HepG2 (cell line): ENCODE results near the gene THSD8. TPM values are rescaled to one million over a fixed set of nuclear protein-coding genes. Genes with fewer than 3 reads are reported as not detected.

Experiments
- CBX5 ChIP-seq: sonication (generic); formaldehyde crosslinking; IDR thresholded peaks from 2 replicates; pipeline ENCODE4 v1.4.0; 2020; ENCODE audit warnings: missing genetic modification reagents, borderline replicate concordance
- CTCF ChIP-seq: sonication (generic); formaldehyde crosslinking; IDR thresholded peaks from 2 replicates; pipeline ENCODE4 v1.5.0; 2020; ENCODE audit warnings: mild to moderate bottlenecking, missing genetic modification reagents, moderate library complexity
- DMAP1 ChIP-seq: IDR thresholded peaks from 2 replicates; pipeline ENCODE4 v1.6.1; 2016
- FOXK2 ChIP-seq: fragments of 450-650 bp; IDR thresholded peaks from 2 replicates; pipeline ENCODE4 v1.6.1; 2016
- GLMP ChIP-seq: sonication (generic); formaldehyde crosslinking; IDR thresholded peaks from 2 replicates; pipeline ENCODE4 v1.9.0; 2021; ENCODE audit warnings: missing genetic modification reagents, mild to moderate bottlenecking, borderline replicate concordance
- GMEB1 ChIP-seq: sonication (generic); formaldehyde crosslinking; IDR thresholded peaks from 2 replicates; pipeline ENCODE4 v1.5.1; 2020; ENCODE audit warnings: missing genetic modification reagents, mild to moderate bottlenecking, borderline replicate concordance
- IRF2 ChIP-seq: IDR thresholded peaks from 2 replicates; pipeline ENCODE4 v1.6.1; 2018; ENCODE audit warnings: missing genetic modification reagents, missing compliant biosample characterization
- KDM5B ChIP-seq: sonication (generic); formaldehyde crosslinking; IDR thresholded peaks from 2 replicates; pipeline ENCODE4 v1.4.0; 2020; ENCODE audit warnings: missing genetic modification reagents, mild to moderate bottlenecking, borderline replicate concordance
- MXI1 ChIP-seq: IDR thresholded peaks from 3 replicates; pipeline ENCODE4 v1.6.1; 2012; ENCODE audit warnings: low read depth, low read length, inconsistent platforms, borderline replicate concordance
- PREB ChIP-seq: sonication (generic); formaldehyde crosslinking; IDR thresholded peaks from 2 replicates; pipeline ENCODE4 v1.4.0; 2020; ENCODE audit warnings: missing genetic modification reagents
- TBX2 ChIP-seq: sonication (generic); formaldehyde crosslinking; IDR thresholded peaks from 2 replicates; pipeline ENCODE4 v1.5.0; 2020; ENCODE audit warnings: missing genetic modification reagents, mild to moderate bottlenecking, borderline replicate concordance
- THAP7 ChIP-seq: sonication (generic); formaldehyde crosslinking; IDR thresholded peaks from 2 replicates; pipeline ENCODE4 v1.8.1; 2023; ENCODE audit warnings: mild to moderate bottlenecking, missing genetic modification reagents
- ZBTB38 ChIP-seq: sonication (generic); formaldehyde crosslinking; IDR thresholded peaks from 2 replicates; pipeline ENCODE4 v1.5.1; 2020; ENCODE audit warnings: mild to moderate bottlenecking, missing genetic modification reagents
- ZBTB49 ChIP-seq: sonication (generic); formaldehyde crosslinking; IDR thresholded peaks from 2 replicates; pipeline ENCODE4 v1.4.0; 2020; ENCODE audit warnings: missing genetic modification reagents, borderline replicate concordance
- ZSCAN31 ChIP-seq: sonication (generic); formaldehyde crosslinking; IDR thresholded peaks from 2 replicates; pipeline ENCODE4 v1.5.0; 2020; ENCODE audit warnings: low read depth, mild to moderate bottlenecking, missing genetic modification reagents
- polyA plus RNA-seq, 8 experiments: library from polyadenylated mRNA; depleted of rRNA in 3 of 8; stranded (reverse) in 7 of 8; unstranded in 1 of 8; fragments of >200 nt; fragmentation: Illumina TruSeq in 4 of 8; extraction: Trizol in 4 of 8; gene quantifications; 2 replicates each; pipeline versions ENCODE4 v1.2.1 to v1.2.3, GENCODE V29; 2011 to 2016; ENCODE audit warnings: low read depth in 4 of 8, missing spikeins in 1 of 8, mixed read lengths in 1 of 8; ENCODE audit not compliant: insufficient read depth in 1 of 8
- total RNA-seq, 5 experiments: library from RNA; depleted of rRNA; stranded (reverse); fragments of >200 nt; fragmentation: Illumina TruSeq; extraction: Trizol; gene quantifications; 2 replicates each; pipeline ENCODE4 v1.2.3, GENCODE V29; 2016; ENCODE audit warnings: low read depth in 1 of 5

THSD8 gene
- total and polyA plus RNA-seq, 2 of the 13 experiments (the other 11 are each of a cell fraction or from before 2014, with no cell fraction given) = 4.8 to 14.9 TPM

- TF ChIP-seq PREB (CRISPR knock-in tag) (no peak), ZSCAN31 (peak; percentile 78; the same call in 1 of the 2 replicates), CBX5 (CRISPR knock-in tag) (peak; percentile 88; the same call in 1 of the 2 replicates), TBX2 (CRISPR knock-in tag) (peak; percentile 94), GLMP (CRISPR knock-in tag) (no peak; the same call in 1 of the 2 replicates), GMEB1 (peak; percentile 88), THAP7 (CRISPR knock-in tag) (0 out of 2 replicates have a peak, but pooled peaks have one; percentile 61), FOXK2 (no peak), ZBTB49 (CRISPR knock-in tag) (no peak), IRF2 (CRISPR knock-in tag) (peak; percentile 94; the same call in 1 of the 2 replicates), KDM5B (CRISPR knock-in tag) (peak; percentile 48; the same call in 1 of the 2 replicates), DMAP1 (CRISPR knock-in tag) (peak; percentile 70), CTCF (peak; percentile 24), ZBTB38 (CRISPR knock-in tag) (peak; percentile 76), MXI1 (peak; percentile 92)
Observed at GRCh38 chr19:12791345-12792050, 10.4 kb upstream of the THSD8 start, which contains the start of gene JUNB (continued).
